GM12878 (cell line): ENCODE results near the gene RBM19.

ENCODE experiments used
- FOS ChIP-seq: IDR thresholded peaks from 3 replicates; pipeline ENCODE4 v1.6.1; 2011; ENCODE audit warnings: borderline replicate concordance; ENCODE audit not compliant: insufficient read length; ENCODE audit errors: extremely low read depth
- JUND ChIP-seq: IDR thresholded peaks from 2 replicates; pipeline ENCODE4 v1.6.1; 2012; ENCODE audit warnings: low read depth, mild to moderate bottlenecking, low read length, improper control_type of control experiment, moderate library complexity
- MAX ChIP-seq: IDR thresholded peaks from 2 replicates; pipeline ENCODE4 v1.6.1; 2012; ENCODE audit warnings: low read depth, low read length, improper control_type of control experiment
- PAX5 ChIP-seq: IDR thresholded peaks from 2 replicates; pipeline ENCODE4 v1.6.1; 2011; ENCODE audit warnings: low read depth, low read length, borderline replicate concordance
- POLR2A ChIP-seq: IDR thresholded peaks from 2 replicates; pipeline ENCODE4 v1.6.1; 2011; ENCODE audit warnings: low read depth, mild to moderate bottlenecking, low read length
- POLR2AphosphoS2 ChIP-seq: IDR thresholded peaks from 2 replicates; pipeline ENCODE4 v1.6.1; 2011; ENCODE audit warnings: low read depth, mild to moderate bottlenecking, low read length, improper control_type of control experiment, moderate library complexity
- RAD51 ChIP-seq: fragments of 450-650 bp; IDR thresholded peaks from 2 replicates; pipeline ENCODE4 v1.6.1; 2016; ENCODE audit warnings: moderate library complexity, mild to moderate bottlenecking, inconsistent platforms
- RFX5 ChIP-seq: IDR thresholded peaks from 2 replicates; pipeline ENCODE4 v1.6.1; 2011; ENCODE audit warnings: low read depth, low read length, improper control_type of control experiment
- TARDBP ChIP-seq: IDR thresholded peaks from 2 replicates; pipeline ENCODE4 v1.6.1; 2016; ENCODE audit warnings: borderline replicate concordance
- TCF7 ChIP-seq: IDR thresholded peaks from 2 replicates; pipeline ENCODE4 v1.6.1; 2014; ENCODE audit warnings: antibody characterized with exemption, borderline replicate concordance
- TF ChIP-seq, protein P1 (sequence below): IDR thresholded peaks from 2 replicates; pipeline ENCODE4 v1.6.1; 2012; ENCODE audit warnings: mild to moderate bottlenecking, low read depth, low read length
- TF ChIP-seq, protein P2 (sequence below), 3 experiments: IDR thresholded peaks in 2 of 3; conservative IDR thresholded peaks in 1 of 3; 2 replicates each; pipeline ENCODE4 v1.5.1; 2011; ENCODE audit warnings: low read depth in 3 of 3, low read length in 3 of 3, mild to moderate bottlenecking in 3 of 3, control low read depth in 2 of 3, moderate library complexity in 2 of 3, inconsistent platforms in 1 of 3, mixed read lengths in 1 of 3; ENCODE audit not compliant: control insufficient read depth in 2 of 3, insufficient read depth in 1 of 3; ENCODE audit errors: extremely low read depth in 1 of 3
- TF ChIP-seq, protein P3 (sequence below): IDR thresholded peaks from 2 replicates; pipeline ENCODE4 v1.6.1; 2011; ENCODE audit warnings: low read depth, low read length, improper control_type of control experiment, borderline replicate concordance

DNA sequence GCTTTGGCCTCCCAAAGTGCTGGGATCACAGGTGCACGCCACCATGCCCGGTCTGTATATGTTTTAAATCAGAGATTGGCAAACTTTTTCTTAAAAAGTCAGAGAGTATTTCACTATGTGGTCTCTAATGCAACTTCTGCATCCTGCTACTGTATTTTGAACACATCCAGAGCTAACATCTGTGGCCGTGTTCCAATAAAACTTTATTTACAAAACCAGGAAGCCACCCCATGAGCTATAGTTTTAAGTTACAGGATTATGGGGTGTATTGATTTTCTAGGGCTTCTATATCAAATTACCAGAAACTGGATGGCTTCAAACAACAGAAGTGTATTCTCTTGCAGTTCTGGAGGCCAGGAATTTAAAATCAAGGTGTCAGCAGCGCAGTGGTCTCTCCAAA, 5.3 kb upstream of the RBM19 start:
- no peak for TF ChIP-seq MAX
- TF ChIP-seq POLR2A, result no peak
- no peak for TF ChIP-seq RFX5
- TF ChIP-seq, protein P1, sequence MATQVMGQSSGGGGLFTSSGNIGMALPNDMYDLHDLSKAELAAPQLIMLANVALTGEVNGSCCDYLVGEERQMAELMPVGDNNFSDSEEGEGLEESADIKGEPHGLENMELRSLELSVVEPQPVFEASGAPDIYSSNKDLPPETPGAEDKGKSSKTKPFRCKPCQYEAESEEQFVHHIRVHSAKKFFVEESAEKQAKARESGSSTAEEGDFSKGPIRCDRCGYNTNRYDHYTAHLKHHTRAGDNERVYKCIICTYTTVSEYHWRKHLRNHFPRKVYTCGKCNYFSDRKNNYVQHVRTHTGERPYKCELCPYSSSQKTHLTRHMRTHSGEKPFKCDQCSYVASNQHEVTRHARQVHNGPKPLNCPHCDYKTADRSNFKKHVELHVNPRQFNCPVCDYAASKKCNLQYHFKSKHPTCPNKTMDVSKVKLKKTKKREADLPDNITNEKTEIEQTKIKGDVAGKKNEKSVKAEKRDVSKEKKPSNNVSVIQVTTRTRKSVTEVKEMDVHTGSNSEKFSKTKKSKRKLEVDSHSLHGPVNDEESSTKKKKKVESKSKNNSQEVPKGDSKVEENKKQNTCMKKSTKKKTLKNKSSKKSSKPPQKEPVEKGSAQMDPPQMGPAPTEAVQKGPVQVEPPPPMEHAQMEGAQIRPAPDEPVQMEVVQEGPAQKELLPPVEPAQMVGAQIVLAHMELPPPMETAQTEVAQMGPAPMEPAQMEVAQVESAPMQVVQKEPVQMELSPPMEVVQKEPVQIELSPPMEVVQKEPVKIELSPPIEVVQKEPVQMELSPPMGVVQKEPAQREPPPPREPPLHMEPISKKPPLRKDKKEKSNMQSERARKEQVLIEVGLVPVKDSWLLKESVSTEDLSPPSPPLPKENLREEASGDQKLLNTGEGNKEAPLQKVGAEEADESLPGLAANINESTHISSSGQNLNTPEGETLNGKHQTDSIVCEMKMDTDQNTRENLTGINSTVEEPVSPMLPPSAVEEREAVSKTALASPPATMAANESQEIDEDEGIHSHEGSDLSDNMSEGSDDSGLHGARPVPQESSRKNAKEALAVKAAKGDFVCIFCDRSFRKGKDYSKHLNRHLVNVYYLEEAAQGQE, result no peak
- no peak for TF ChIP-seq RAD51
- no peak for TF ChIP-seq POLR2AphosphoS2
- no peak for TF ChIP-seq TARDBP
- TF ChIP-seq, protein P2, sequence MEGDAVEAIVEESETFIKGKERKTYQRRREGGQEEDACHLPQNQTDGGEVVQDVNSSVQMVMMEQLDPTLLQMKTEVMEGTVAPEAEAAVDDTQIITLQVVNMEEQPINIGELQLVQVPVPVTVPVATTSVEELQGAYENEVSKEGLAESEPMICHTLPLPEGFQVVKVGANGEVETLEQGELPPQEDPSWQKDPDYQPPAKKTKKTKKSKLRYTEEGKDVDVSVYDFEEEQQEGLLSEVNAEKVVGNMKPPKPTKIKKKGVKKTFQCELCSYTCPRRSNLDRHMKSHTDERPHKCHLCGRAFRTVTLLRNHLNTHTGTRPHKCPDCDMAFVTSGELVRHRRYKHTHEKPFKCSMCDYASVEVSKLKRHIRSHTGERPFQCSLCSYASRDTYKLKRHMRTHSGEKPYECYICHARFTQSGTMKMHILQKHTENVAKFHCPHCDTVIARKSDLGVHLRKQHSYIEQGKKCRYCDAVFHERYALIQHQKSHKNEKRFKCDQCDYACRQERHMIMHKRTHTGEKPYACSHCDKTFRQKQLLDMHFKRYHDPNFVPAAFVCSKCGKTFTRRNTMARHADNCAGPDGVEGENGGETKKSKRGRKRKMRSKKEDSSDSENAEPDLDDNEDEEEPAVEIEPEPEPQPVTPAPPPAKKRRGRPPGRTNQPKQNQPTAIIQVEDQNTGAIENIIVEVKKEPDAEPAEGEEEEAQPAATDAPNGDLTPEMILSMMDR (IDR thresholded peaks at IDR 0.05 in 2 of 3, conservative IDR thresholded peaks at IDR 0.05 in 1 of 3; ENCODE audit: control insufficient read depth in 2 of 3, extremely low read depth in 1 of 3, insufficient read depth in 1 of 3, low read depth in 3 of 3, low read length in 3 of 3), result no peak
- no peak for TF ChIP-seq JUND
- no peak for TF ChIP-seq FOS
- TF ChIP-seq TCF7, result no peak
- TF ChIP-seq, protein P3, sequence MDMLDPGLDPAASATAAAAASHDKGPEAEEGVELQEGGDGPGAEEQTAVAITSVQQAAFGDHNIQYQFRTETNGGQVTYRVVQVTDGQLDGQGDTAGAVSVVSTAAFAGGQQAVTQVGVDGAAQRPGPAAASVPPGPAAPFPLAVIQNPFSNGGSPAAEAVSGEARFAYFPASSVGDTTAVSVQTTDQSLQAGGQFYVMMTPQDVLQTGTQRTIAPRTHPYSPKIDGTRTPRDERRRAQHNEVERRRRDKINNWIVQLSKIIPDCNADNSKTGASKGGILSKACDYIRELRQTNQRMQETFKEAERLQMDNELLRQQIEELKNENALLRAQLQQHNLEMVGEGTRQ, result no peak
- TF ChIP-seq PAX5, result no peak
